Heart left ventricle (tissue), 13 donors: ENCODE measurements around the gene COX18.

Experiments used
- POLR2A ChIP-seq, 2 donors: fragments of 450-650 bp; IDR thresholded peaks; one replicate each; pipeline ENCODE4 v1.6.1; 2017; ENCODE audit warnings: antibody characterized with exemption in 2 of 2, mild to moderate bottlenecking in 2 of 2, moderate library complexity in 2 of 2
- TF ChIP-seq, protein P1 (sequence below), 12 donors: fragments of 200-600 bp; sonication (generic) in 4 of 12; IDR thresholded peaks; one replicate each; pipeline versions ENCODE4 v1.5.0 to v1.8.0; 2018 to 2022; ENCODE audit warnings: antibody characterized with exemption in 12 of 12, mild to moderate bottlenecking in 5 of 12
- donor health status: ischemic (EF 13 %, LVEDD 7.1; RV severe dilation, severe dysfunction).
- donor health status: DM: no; HTN: yes; CAD: no.
- donor health status: DM: no; HTN: no; CAD: no.
- donor health status: ischemic (EF 25% LVEDD 6.9; RV normal size, moderate dysfunction).
- donor health status: ischemic (EF 25% LVEDD 5.7; RV mildly dilated, moderate dysfunction).
- donor health status: ischemic (EF 35%, LVEDD 5.7; RV mildly dilated, moderate dysfunction).
- donor health status: nonischemic (EF 11% LVEDD 7.7; RV severe dilation, severe dysfunction).
- donor health status: DM: yes; HTN: yes; CAD: no.
- donor health status: PGD.
- donor health status: ischemic (EF 29% LVEDD 5.4; RV normal size, mild dysfunction).
- donor health status: nonischemic (EF 23%, LVEDD 6.1; RV moderate dilation, normal function).

DNA sequence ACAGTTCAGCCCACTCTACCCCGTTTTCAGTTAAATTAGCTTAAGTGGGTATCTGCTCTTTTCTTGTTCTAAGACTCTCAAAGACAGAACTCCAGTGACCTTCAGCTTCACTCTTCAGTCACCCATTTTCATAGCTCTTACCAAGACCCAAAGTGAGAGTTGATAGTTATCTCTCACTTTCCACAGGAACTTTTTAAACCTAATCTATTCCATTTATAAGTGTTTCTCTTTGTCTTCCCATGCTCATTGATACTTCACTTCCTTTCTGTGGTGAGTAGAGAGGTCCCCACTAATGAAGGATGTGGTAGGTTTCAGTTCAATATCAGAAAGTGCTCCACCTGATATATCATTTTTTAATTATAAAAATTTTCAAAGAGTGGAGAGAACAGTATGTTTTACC lies 33.4 kb downstream of the COX18 start:
- TF ChIP-seq, protein P1, sequence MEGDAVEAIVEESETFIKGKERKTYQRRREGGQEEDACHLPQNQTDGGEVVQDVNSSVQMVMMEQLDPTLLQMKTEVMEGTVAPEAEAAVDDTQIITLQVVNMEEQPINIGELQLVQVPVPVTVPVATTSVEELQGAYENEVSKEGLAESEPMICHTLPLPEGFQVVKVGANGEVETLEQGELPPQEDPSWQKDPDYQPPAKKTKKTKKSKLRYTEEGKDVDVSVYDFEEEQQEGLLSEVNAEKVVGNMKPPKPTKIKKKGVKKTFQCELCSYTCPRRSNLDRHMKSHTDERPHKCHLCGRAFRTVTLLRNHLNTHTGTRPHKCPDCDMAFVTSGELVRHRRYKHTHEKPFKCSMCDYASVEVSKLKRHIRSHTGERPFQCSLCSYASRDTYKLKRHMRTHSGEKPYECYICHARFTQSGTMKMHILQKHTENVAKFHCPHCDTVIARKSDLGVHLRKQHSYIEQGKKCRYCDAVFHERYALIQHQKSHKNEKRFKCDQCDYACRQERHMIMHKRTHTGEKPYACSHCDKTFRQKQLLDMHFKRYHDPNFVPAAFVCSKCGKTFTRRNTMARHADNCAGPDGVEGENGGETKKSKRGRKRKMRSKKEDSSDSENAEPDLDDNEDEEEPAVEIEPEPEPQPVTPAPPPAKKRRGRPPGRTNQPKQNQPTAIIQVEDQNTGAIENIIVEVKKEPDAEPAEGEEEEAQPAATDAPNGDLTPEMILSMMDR (IDR thresholded peaks at IDR 0.05) = no peak
- TF ChIP-seq POLR2A (IDR thresholded peaks at IDR 0.05) = no peak
